Epithelial cell of proximal tubule (primary cell): Measurements from ENCODE around the gene NCK2. TPM values are rescaled to one million over a fixed set of nuclear protein-coding genes. Genes with fewer than 3 reads are reported as not detected.

Experiments used
- DNase-seq: peaks from one replicate; pipeline ENCODE4 v3.0.0-alpha.2; 2011; ENCODE audit warnings: low read depth
- H3K4me3 ChIP-seq: 2 replicates; pipeline ENCODE4 v1.5.1; 2011; ENCODE audit warnings: low read depth, mild to moderate bottlenecking, low read length
- CTCF ChIP-seq: conservative IDR thresholded peaks from 2 replicates; pipeline ENCODE4 v1.5.1; 2012; ENCODE audit warnings: low read depth, mild to moderate bottlenecking, low read length
- total RNA-seq: library from RNA; depleted of rRNA; stranded (reverse); fragments of >200 nt; gene quantifications from 2 replicates; pipeline ENCODE4 v1.2.3, GENCODE V29; 2015

NCK2 gene
- total RNA-seq, 1 donor from 2014 or later: 53.0 TPM

DNA sequence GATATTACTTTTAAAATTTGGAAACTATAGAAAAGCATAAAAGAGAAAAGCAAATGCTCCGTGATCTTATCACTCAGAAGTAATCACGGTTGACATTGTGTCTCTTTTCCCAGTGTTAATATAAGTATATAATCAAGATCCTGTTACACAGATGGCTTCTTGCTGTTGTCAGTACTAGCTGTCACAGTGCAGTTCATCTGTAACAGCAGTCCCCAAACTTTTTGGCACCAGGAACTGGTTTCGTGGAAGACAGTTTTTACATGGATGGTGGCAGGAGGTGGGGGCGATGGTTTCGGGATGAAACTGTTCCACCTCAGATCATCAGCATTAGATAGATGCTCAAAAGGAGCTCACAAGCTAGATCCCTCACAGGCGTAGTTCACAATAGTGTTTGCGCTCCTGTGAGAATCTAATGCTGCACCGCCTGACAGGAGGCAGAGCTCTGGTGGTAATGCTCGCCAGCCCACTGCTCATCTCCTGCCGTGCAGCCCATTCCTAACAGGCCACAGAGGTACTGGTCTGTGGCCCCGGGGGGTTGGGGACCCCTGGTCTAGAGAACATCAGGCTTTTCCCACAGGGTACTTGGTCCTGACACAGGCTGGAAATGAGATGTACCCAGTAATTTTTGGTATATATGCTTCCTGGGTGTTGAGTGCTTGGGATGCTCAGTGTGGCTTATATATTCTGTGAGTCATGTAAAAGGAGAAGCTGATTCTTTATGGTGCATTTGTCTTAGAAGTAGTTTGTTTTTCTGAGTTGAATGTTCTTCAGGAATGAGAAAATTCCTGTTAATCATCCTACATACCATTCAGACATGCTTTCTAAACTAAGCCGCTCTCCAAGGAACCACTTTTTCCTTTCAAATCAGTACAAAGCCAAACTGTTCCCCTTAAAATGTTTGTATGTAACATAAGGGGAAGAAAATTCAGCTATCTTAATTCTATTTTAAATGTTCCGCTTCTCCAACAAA, 121.8 kb downstream of the NCK2 start:
- no peak overlapping the region for H3K4me3 ChIP-seq
- no peak for DNase-seq
- no peak for TF ChIP-seq CTCF

GRCh38 chr2:105867587-105867986, 122.9 kb downstream of the NCK2 start:
- TF ChIP-seq CTCF: no peak
- no peak overlapping the region for H3K4me3 ChIP-seq
- DNase-seq: no peak

- DNase-seq: no peak
- no peak for TF ChIP-seq CTCF
- no peak overlapping the region for H3K4me3 ChIP-seq
Measured at GRCh38 chr2:105868060-105868459, 123.3 kb downstream of the NCK2 start.

DNA sequence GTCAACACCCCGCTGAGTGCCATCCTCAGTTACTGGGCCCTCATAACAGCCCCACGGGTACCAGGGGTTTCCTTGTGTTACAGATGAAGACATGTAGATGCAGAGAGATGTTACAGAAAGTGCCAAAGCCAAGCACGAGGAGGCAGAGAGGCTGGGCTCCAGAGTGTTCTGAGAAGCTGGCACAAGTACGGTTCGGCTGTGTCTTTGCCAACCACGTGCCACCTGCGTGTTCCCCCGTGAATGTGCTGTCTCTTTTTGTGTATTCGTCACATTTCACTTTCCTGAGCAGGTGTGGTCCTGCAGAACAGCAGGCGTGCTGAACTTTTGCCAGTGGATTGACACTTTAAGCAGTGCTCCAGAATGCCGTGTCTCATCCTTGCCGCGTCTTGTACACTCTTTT, 124.6 kb downstream of the NCK2 start:
- DNase-seq: no peak
- no peak for TF ChIP-seq CTCF
- H3K4me3 ChIP-seq: no peak overlapping the region

DNA sequence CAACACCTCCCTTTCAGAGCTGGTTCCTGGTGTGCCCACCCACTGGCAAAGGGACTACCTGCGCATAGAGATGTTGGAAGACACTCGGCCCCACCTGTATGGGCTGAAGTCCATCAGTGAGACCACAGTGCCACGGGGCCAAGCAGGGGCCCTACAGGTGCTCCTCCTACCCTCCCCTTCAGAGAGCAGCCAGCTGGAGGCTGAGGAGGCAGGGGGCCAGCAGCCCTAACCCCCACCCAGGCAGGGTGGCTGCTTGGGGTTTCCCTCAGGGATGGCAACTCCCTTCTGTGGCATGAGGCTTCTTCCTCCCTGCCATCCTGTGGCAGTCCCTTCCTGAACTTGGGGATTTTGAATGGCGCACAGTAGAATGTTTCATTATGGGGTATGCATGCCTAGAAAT, 125.3 kb downstream of the NCK2 start:
- H3K4me3 ChIP-seq: no peak overlapping the region
- no peak for DNase-seq
- TF ChIP-seq CTCF: no peak

DNA sequence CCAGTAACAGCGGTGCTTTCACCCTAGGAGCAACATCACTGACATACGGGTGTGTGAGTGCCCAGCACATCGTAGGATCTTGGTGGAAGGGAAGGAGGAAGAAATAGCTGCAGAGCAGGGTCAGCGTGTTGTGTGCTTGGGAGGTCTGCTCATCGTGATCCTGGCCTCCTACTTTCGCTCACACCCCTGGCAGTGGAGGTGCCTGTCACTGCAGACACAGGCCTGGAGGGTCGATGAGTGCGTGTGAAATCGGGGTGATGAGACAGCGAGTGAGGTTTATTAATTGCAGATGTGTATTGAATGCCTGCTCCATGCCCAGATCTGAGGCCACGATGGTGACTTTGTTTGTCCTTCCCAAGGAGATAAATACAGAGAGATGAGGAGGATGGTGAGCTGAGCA, 126.1 kb downstream of the NCK2 start:
- DNase-seq: no peak
- no peak overlapping the region for H3K4me3 ChIP-seq
- TF ChIP-seq CTCF: no peak
